SU-DHL-6 (cell line): ENCODE results near the gene MLLT10.

ENCODE experiments used
- H2AFZ ChIP-seq: fragments of 200-600 bp; sonication (generic); 2 replicates; pipeline ENCODE4 v1.6.1; 2014; ENCODE audit warnings: low read depth, mild to moderate bottlenecking, moderate library complexity, mixed read lengths, antibody characterized with exemption, low read length; ENCODE audit not compliant: severe bottlenecking
- H3F3A ChIP-seq: fragments of 200-600 bp; shearing (Covaris generic); 2 replicates; pipeline ENCODE4 v1.6.0; 2016; ENCODE audit warnings: antibody characterized with exemption, mild to moderate bottlenecking; ENCODE audit not compliant: insufficient read depth
- H3K27ac ChIP-seq: fragments of 200-600 bp; sonication (generic); 2 replicates; pipeline ENCODE4 v1.5.1; 2016; ENCODE audit warnings: low read depth, mild to moderate bottlenecking, low read length, moderate library complexity, mixed read lengths
- H3K27me3 ChIP-seq: fragments of 200-600 bp; sonication (generic), shearing (Covaris generic); 2 replicates; pipeline ENCODE4 v1.6.0; 2014; ENCODE audit warnings: mild to moderate bottlenecking, low read length
- H3K36me3 ChIP-seq: fragments of 200-600 bp; sonication (generic); 2 replicates; pipeline ENCODE4 v1.6.1; 2014; ENCODE audit warnings: mild to moderate bottlenecking, low read length, mixed read lengths
- H3K4me2 ChIP-seq: fragments of 300-600, 200-600 bp; shearing (Covaris generic), sonication (generic); 2 replicates; pipeline ENCODE4 v1.6.0; 2014; ENCODE audit warnings: low read length, low read depth, mild to moderate bottlenecking; ENCODE audit not compliant: poor library complexity, severe bottlenecking
- H3K4me3 ChIP-seq: fragments of 200-600 bp; sonication (generic); 2 replicates; pipeline ENCODE4 v1.5.1; 2014; ENCODE audit warnings: antibody characterized with exemption, low read length, mild to moderate bottlenecking, mixed read lengths; ENCODE audit not compliant: insufficient read depth, poor library complexity, severe bottlenecking
- H3K79me2 ChIP-seq: fragments of 200-600 bp; sonication (generic); 2 replicates; pipeline ENCODE4 v1.6.1; 2014; ENCODE audit warnings: mild to moderate bottlenecking, low read length, moderate library complexity; ENCODE audit not compliant: insufficient read depth
- H3K9ac ChIP-seq: fragments of 200-600 bp; sonication (generic); 2 replicates; pipeline ENCODE4 v1.7.0; 2014; ENCODE audit warnings: mild to moderate bottlenecking, low read length
- H3K9me2 ChIP-seq: fragments of 200-600 bp; sonication (generic); replicated peaks from 2 replicates; pipeline ENCODE4 v1.6.1; 2014; ENCODE audit warnings: low read length; ENCODE audit not compliant: insufficient read depth
- H3K9me3 ChIP-seq: fragments of 200-600 bp; sonication (generic); 2 replicates; pipeline ENCODE4 v1.6.1; 2014; ENCODE audit warnings: low read length, mixed read lengths; ENCODE audit not compliant: insufficient read depth
- H4K20me1 ChIP-seq: fragments of 200-600 bp; sonication (generic); 2 replicates; pipeline ENCODE4 v1.6.1; 2014; ENCODE audit warnings: low read depth, mild to moderate bottlenecking, antibody characterized with exemption, low read length, moderate library complexity, mixed read lengths
- CTCF ChIP-seq: fragments of 200-600 bp; sonication (generic); IDR thresholded peaks from one replicate; pipeline ENCODE4 v1.5.1; 2017; ENCODE audit warnings: antibody characterized with exemption, mild to moderate bottlenecking, low read length, moderate library complexity; ENCODE audit not compliant: insufficient read depth, poor library complexity, severe bottlenecking
- EZH2phosphoT487 ChIP-seq: fragments of 200-600 bp; sonication (generic), shearing (Covaris generic); conservative IDR thresholded peaks from 2 replicates; pipeline ENCODE4 v1.6.1; 2018; ENCODE audit warnings: mild to moderate bottlenecking, antibody characterized with exemption, low read length, moderate library complexity, mixed read lengths

MLLT10 gene

GRCh38 chr10:21521751-21522533 is 12.1 kb upstream of the MLLT10 start:
- no peaks in the 10 kb centered on the region for H3K79me2 ChIP-seq
- no peaks in the 10 kb centered on the region for H3K9me3 ChIP-seq
- H3K4me2 ChIP-seq: no peak overlapping the region
- no peak overlapping the region for H3K4me3 ChIP-seq
- TF ChIP-seq EZH2phosphoT487: no peak
- no peak for TF ChIP-seq CTCF
- H3F3A ChIP-seq: peaks cover 19% of the 10 kb centered on the region
- H3K27ac ChIP-seq: no peak overlapping the region
- no peaks in the 10 kb centered on the region for H4K20me1 ChIP-seq
- H3K9ac ChIP-seq: no peak overlapping the region
- H3K9me2 ChIP-seq: no peaks in the 10 kb centered on the region
- no peaks in the 10 kb centered on the region for H3K27me3 ChIP-seq
- H2AFZ ChIP-seq: no peak overlapping the region
- no peaks in the 10 kb centered on the region for H3K36me3 ChIP-seq

GRCh38 chr10:21522631-21523406 is 11.2 kb upstream of the MLLT10 start:
- TF ChIP-seq EZH2phosphoT487: no peak
- no peak for TF ChIP-seq CTCF
- no peak overlapping the region for H3K4me2 ChIP-seq
- H4K20me1 ChIP-seq: no peaks in the 10 kb centered on the region
- H3K79me2 ChIP-seq: no peaks in the 10 kb centered on the region
- H3F3A ChIP-seq: peaks cover 27% of the 10 kb centered on the region
- no peaks in the 10 kb centered on the region for H3K36me3 ChIP-seq
- no peak overlapping the region for H3K4me3 ChIP-seq
- no peaks in the 10 kb centered on the region for H3K9me2 ChIP-seq
- no peak overlapping the region for H3K27ac ChIP-seq
- no peaks in the 10 kb centered on the region for H3K9me3 ChIP-seq
- H2AFZ ChIP-seq: no peak overlapping the region
- H3K27me3 ChIP-seq: no peaks in the 10 kb centered on the region
- no peak overlapping the region for H3K9ac ChIP-seq

GRCh38 chr10:21523557-21524008 is 10.4 kb upstream of the MLLT10 start:
- Histone ChIP-seq H3K79me2 (no peaks in the 10 kb centered on the region), H2AFZ (no peak overlapping the region), H3K9me2 (no peaks in the 10 kb centered on the region), H3K4me2 (no peak overlapping the region), H3F3A (peaks cover 35% of the 10 kb centered on the region), H3K4me3 (no peak overlapping the region), H3K27me3 (no peaks in the 10 kb centered on the region), H4K20me1 (no peaks in the 10 kb centered on the region), H3K27ac (no peak overlapping the region), H3K9ac (no peak overlapping the region), H3K36me3 (no peaks in the 10 kb centered on the region), H3K9me3 (no peaks in the 10 kb centered on the region)
- no peak for TF ChIP-seq CTCF
- no peak for TF ChIP-seq EZH2phosphoT487
